NCI-H2227 (cell line): Measurements from ENCODE around the gene SUMF2.
"Not testable (repeated sequence)": the region's sequence is repeated elsewhere in the genome, so short reads cannot be mapped to it uniquely, and the experiment has no call there.

Experiments
- DNase-seq: peaks from one replicate; lab custom pipeline; 2025; ENCODE audit not compliant: unreplicated experiment; lab: John Stamatoyannopoulos, UW

Gene SUMF2

DNA sequence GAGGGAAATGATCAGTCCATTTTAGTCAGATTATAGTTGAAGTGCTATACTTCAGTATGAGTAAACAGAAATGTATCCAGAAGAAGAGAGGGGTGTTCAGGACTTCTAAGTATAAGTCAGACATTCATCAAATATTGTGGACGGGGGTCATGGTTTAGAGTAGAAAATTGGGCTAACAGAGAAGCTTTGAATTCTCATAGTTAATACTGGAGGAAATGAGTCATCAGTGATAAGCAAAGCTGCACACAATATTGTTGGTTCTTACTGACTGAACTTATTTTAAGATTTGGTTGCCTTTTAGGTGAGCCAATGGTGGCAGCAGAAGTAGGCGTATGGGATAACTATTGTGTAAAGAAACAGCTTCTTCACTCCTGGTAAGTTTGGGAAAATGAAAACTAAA, 1.7 kb upstream of the SUMF2 start:
- no peak for DNase-seq

DNA sequence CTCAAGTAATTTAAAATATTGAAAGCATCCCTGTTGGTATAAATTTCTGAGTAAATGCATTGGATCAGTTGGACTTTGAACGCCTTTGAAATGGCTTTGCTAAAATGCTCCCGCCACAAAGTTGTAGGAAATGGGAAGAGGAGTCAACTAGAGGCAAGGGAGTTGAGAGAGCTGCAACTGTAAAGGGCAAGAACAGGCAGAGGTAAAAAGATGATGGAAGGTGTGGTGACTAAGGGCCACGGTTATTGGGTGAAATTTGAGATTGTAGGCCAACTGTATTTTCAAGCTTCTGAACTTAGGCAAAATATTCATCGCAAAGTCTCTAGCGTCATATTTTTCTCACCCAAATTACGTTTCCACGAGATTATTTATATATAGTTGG, 595 bp upstream of the SUMF2 start:
- DNase-seq, result no peak

DNA sequence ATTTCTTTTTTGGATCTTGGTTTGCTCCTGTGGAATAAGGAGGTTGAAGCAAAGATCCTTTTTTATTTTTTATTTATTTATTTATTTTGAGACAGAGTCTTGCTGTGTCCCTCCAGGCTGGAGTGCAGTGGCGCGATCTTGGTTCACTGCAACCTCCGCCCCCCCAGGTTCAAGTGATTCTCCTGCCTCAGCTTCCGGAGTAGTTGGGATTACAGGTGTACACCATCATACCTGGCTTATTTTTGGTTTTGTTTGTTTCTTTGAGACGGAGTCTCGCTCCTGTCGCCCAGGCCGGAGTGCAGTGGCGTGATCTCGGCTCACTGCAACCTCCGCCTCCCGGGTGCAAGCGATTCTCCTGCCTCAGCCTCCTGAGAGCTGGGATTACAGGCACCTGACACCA, 2.3 kb downstream of the SUMF2 start:
- not testable (repeated sequence) for DNase-seq

DNA sequence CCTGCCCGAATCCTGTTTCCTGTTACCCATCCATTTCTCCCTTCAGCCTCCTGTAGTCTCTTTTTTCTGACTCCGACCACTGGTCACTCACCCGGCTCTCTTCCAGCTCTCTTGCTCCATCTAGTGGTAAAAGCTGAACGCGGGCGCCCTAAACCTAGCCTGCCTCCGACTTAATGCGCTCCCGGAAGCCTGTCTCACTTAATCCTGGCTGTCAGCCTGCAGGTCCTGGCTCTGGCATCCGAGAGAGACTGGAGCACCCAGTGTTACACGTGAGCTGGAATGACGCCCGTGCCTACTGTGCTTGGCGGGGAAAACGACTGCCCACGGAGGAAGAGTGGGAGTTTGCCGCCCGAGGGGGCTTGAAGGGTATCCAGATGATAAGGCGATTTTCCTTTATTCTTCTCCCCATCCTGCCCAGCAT, 10.3 kb downstream of the SUMF2 start:
- DNase-seq, result peak; percentile 78

DNA sequence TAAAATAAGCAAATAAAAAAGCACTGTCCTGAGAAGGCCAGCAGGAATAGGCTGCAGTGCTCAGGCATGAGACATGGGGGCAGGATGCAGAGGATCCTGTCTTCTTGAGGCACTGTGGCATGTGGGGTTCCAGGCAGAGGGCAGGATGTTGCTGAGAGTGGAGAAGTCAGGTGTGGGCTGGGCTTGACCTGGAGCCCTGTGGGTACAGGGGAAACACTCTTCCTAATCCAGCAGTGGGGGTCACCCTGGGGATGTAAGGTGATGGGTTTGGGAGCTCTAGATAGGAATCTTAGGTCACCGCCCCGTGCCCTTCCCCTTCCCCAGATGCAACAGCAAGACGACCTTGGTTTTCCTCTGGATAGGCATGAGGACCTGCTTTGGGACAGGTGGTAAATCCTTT, 13.6 kb downstream of the SUMF2 start:
- no peak for DNase-seq

DNA sequence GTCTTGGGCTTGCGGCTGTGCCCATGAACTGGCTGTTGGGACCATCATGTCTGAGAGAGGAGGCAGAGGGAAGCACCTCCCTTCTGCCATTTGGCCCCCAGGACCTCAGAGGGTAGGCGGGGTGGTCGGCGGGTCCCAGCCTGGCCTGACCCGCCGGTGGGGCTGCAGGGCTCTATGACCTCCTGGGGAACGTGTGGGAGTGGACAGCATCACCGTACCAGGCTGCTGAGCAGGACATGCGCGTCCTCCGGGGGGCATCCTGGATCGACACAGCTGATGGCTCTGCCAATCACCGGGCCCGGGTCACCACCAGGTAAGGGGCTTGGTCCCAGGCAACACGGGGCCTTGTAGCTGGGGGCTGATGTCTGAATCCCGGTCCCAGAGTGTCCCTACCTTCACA, 14.1 kb downstream of the SUMF2 start:
- no peak for DNase-seq

DNA sequence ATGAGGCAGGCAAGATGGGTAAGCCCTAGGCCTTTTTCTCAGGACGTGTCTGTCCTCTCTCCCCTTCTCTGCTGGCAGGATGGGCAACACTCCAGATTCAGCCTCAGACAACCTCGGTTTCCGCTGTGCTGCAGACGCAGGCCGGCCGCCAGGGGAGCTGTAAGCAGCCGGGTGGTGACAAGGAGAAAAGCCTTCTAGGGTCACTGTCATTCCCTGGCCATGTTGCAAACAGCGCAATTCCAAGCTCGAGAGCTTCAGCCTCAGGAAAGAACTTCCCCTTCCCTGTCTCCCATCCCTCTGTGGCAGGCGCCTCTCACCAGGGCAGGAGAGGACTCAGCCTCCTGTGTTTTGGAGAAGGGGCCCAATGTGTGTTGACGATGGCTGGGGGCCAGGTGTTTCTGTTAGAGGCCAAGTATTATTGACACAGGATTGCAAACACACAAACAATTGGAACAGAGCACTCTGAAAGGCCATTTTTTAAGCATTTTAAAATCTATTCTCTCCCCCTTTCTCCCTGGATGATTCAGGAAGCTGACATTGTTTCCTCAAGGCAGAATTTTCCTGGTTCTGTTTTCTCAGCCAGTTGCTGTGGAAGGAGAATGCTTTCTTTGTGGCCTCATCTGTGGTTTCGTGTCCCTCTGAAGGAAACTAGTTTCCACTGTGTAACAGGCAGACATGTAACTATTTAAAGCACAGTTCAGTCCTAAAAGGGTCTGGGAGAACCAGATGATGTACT, 15.5 kb downstream of the SUMF2 start:
- no peak for DNase-seq

DNA sequence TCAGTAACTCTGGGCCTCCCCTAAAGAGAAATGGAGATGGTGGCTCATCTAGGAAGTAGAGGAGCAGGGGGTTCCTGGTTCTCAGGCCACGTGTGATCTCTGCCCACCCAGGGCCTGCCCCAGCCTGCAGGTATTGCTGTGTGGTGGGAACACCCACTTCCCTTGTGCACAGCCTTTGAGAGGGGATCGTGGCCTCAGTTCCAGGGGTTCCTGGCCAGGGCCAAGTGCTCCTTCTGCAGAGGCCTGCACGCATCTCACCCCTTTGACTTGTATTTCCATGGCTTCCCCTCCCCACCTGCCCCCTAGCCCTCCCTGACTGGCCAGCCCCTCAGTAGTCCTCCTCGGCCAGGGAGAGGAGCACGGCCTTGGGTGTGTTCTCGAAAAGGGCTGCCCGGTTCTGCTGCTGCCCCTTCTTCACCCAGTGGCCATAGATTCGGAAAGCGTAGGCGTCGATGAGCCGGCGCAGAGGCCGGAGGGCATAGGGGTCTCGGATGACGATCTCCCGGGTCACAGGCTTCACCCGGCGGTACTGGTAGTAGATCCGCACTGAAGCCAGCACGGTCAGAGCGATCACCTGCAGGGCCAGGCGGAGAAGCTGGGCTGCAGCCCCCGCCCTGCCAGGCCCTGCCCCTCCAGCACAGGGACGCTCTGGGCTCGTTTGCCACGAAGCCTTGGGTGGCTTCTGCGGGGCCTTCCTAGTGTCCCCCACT, 16.8 kb downstream of the SUMF2 start:
- DNase-seq, result not testable (repeated sequence)

DNA sequence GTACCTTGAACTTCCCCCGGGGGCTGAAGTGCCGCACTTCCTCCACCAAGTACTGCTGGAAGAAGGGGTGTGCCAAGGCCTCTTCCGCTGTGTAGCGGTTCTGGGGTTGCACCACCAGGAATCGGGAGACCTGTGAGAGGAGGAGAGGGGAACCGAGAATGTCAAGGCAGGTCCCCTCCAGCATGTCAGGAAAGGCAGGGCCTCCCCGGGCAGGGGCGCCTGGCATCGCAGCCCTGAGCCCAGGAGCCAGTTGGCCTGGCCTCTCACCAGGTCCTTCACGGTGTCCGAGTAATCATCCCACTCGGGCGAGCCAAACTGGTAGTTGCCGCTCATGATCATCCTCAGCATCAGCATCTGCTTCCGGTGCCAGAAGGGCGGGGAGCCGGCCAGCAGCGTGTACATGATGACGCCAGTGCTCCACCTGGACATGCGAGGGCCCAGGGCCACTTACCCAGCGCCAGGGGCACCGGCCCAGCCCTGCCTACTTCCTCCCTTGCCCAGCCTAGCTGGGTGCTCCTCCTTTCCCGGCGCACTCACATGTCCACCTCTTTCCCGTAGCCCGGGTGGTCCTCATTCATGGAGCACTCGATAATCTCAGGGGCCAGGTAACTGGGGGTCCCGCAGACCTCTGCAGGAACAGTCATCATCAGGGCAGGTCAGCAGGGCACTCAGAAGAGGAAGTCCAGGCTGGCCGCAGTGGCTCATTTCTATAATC, 17.7 kb downstream of the SUMF2 start:
- no peak for DNase-seq

DNA sequence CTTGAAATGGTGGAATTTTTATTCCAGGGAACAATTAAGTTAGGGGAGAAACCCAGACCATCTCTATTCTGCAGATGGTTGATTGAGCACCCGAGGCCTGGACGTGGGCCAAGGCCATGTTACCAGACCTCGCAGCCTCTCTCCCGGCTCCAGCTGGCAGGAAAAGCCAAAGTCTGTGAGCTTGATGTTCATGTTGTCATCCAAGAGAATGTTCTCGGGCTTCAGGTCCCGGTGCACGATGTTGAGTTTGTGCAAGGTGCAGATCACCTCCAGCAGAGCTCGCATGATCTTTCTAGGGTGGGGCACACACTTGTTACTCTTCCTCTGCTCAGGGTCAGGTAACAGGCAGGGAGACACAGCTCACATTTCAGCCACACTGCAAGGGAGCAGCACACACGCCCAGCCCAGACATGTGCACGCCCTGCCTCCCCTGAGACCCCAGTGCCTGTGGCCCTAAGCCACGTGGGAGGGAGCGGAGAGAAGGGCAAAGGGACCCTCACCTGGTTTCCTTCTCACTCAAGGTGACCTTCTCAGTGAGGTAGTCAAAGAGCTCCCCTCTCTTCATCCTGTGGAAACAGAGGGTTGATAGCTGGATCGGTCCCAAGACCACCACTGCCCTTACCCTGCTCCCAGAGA, 19.2 kb downstream of the SUMF2 start:
- DNase-seq, result no peak

DNA sequence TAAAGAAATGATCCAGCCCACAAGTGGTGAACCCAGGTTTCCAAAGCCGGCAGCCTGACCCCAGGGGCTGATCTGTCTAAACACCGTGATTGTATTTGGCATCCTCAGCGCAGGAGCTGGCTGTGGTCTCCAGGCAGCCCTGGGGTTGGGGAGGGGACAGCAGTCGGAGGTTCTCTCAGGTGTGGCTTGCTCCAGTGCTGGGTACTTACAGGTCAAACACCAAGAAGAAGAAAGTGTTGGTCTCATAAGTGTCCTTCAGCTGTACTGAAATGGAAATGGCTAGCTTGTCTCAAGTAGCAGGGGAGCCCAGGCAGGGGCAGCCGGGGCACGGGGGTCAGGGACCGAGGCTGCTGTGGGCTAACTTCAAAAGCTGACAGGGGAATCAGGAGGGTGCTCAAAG, 22.7 kb downstream of the SUMF2 start:
- DNase-seq, result no peak

DNA sequence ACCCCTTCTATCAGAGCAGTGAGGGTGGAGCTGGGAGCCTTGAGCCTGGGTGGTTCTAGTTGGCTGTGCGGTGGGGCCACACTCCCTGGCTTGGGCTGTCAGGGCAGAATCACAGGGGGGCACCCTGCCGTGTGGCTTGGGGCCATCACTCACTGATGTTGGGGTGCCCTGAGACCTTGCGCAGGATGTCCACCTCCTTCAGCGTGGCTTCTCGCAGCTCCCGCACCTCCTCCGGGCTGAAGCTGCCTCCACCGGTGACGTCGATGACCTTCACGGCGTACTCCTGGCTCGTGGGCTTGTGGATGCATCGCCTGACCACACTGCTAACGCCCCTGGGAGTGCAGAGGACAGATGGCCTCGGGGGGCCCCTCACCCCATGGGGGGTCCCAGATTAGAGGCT, 23.4 kb downstream of the SUMF2 start:
- DNase-seq, result no peak

DNA sequence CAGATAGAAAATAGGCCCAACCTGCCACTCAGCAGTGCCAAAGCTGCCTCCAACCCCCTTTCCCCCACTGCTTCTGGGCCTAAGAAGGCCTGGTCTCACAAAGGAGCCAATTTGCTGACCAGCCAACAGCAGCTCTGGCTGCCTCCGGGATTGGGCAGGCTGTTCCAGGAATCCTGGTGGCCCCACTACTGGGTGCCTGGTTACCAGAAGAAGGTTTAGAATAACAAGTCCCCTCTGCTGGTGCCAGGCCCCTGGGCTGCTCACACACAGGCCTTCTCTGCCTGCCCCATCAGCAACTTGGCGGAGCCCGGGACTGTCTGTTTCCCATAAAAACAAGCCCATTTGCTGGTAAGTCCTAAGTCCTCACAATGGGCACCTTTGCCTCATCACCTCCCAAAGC, 27.5 kb downstream of the SUMF2 start:
- no peak for DNase-seq

DNA sequence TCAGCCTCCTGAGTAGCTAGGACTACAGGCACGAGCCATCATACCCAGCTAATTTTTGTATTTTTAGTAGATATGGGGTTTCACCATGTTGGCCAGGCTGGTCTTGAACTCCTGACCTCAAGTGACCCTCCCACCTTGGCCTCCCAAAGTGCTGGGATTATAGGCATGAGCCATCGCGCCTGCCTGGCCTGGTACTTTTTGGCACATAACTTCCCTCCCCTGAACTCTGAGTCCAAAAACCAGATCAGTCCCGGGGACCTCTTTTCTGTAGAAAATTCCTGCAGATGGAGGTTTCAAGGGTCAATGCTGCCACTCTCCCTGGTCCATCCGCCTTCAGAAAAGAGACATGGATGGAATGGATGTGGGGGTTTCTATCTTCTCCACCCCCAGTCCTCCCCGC, 28.3 kb downstream of the SUMF2 start:
- DNase-seq, result not testable (repeated sequence)

DNA sequence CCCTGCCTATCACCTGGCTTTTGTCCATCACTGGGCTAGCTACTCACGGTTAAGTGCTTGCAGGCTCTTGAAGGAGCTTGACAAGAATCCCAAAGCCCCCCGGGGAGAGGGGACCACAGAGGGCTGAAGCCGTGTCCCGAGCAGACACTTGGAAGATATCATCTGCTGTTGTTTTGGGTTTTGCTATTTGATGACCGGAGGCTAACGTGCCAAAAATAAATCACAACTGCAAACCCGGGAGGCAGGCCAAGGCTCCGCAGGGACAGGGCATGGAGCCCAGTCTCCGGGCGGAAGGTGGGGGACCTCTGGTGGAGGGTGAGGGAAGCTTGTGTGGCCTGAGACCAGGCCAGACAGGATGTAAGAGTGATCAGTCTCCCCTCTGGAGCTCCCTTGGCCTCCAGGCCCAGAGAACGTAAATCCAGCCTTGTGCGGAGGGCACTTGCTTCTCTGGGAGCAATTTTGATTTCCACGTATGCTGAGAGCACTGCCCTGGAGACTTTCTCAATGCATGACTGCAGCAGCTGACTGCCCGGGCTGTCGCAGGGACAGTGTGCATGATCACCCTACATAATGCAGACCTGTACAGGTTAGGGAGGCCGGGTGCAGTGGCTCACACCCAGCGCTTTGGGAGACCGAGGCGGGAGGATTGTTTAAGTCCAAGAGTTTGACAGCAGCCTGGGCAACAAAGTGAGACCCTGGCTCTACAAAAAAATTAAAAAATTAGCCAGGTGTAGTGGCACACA, 28.9 kb downstream of the SUMF2 start, which contains the start of gene PHKG1:
Gene PHKG1, minus strand, starts transcription at position 164 of the 743 bp plus-strand sequence. CDS start 4,011 bp downstream, outside the sequence.
- DNase-seq, result no peak

DNA sequence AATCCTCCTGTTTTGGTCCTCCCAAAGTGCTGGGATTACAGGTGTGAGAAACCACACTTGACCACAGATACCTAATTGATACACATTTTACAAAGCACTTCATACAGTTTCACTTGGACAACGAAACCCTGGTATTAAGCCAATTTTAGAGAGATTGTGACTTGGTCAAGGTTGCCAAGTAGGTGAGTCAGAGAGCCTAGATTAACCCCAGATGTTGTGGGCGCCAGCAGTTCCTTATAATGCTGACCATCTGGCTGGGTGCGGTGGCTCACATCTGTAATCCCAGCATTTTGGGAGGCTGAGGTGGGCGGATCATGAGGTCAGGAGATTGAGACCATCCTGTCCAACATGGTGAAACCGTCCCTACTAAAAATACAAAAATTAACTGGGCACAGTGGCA, 33.6 kb downstream of the SUMF2 start:
- no peak for DNase-seq

DNA sequence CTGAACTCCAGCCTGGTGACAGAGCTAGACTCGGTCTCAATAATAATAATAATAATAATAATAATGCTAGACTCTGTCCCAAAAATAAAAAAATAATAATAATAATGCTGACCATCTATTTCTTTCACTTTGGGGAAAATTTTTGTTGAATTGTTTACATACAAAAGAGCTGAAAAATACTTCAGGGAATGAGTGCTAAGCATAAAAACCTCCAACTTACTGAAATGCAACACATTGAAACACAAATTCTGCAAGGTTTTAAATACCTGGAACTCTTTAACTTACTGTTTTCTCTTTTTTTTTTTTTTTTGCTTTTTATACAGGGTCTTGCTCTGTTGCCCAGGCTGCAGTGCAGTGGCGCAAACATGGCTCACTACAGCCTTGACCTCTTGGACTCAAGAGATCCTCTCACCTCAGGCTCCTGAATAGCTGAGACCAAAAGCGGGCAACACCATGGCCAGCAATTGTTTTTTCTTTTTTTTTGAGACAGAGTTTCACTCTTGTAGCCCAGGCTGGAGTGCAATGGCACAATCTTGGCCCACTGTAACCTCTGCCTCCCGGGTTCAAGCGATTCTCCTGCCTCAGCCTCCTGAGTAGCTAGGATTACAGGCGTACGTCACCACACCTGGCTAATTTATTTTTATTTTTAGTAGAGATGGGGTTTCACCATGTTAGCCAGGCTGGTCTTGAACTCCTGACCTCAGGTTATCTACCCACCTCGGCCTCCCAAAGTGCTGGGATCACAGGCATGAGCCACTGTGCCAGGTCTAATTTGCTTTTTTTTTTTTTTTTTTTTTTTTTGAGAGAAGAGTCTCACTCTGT, 34.3 kb downstream of the SUMF2 start:
- not testable (repeated sequence) for DNase-seq

DNA sequence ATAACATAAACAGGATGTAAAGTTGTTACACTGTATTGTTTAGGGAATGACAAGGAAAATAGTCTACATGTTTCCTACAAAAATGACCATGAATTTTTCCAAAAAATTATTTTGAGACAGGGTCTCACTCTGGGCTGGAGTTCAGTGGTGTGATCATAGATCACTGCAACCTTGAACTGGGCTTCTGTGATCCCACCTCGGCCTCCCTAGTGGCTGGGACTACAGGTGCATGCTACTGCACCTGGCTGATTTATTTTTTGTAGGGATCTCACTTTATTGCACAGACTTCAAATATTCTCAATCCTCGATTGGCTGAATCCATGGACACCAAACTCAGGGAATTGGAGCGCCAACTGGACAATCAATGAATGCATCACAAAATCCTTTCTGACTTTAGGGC, 35.6 kb downstream of the SUMF2 start:
- no peak for DNase-seq

DNA sequence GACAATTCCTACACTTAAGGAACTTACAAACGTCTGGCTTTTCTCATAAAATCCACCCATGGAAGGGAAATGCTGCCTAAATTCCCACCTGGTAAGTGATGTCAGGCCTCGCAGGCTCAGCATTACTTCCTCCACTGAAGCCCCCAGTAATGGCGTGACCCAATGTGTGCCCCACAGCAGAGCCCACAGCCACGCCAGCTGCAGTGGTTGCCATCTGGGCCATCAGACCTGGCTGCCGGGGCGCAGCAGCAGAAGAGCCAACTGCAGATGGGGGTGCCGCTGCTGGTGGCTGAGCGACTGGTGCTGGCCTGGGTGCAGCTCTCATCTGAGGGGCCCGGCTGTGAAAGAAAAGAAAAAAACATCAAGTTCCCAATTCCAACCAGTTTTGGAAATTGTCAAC, 40.1 kb downstream of the SUMF2 start:
- not testable (repeated sequence) for DNase-seq

DNA sequence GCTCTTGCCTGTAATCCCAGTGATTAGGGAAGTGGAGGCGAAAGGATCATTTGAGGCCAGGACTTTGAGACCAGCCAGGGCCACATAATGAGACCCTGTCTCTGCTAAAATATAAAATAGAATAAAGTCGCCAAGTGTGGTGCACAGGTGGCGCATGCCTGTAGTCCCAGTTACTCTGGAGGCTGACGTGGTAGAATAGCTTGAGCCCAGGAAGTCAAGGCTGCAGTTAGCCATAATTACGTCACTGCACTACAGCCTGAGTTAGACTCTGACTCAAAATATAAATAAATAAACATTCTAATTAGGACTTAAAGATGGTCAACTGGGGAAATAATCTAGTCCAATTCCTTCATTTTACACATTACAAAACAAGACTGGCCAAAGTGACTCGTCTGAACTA, 41.4 kb downstream of the SUMF2 start:
- DNase-seq, result peak; percentile 20
